HepG2 (cell line): Measurements from ENCODE around the gene FBXO10. TPM values are rescaled to one million over a fixed set of nuclear protein-coding genes. Genes with fewer than 3 reads are reported as not detected.

ENCODE experiments used
- ATF7-NPFF ChIP-seq: sonication (generic); formaldehyde crosslinking; IDR thresholded peaks from 2 replicates; pipeline ENCODE4 v1.8.1; 2023; ENCODE audit warnings: mild to moderate bottlenecking, low read depth, missing genetic modification reagents, moderate library complexity
- BCL6 ChIP-seq: IDR thresholded peaks from 2 replicates; pipeline ENCODE4 v1.6.1; 2016; ENCODE audit warnings: missing genetic modification reagents, missing compliant biosample characterization
- FOSL2 ChIP-seq: sonication (generic); formaldehyde crosslinking; IDR thresholded peaks from 2 replicates; pipeline ENCODE4 v1.4.0; 2020; ENCODE audit warnings: missing genetic modification reagents
- HOXD1 ChIP-seq: sonication (generic); formaldehyde crosslinking; IDR thresholded peaks from 2 replicates; pipeline ENCODE4 v1.5.0; 2020; ENCODE audit warnings: missing genetic modification reagents
- KLF16 ChIP-seq, 2 experiments: sonication (generic) in 1 of 2; formaldehyde crosslinking in 1 of 2; IDR thresholded peaks; 2 replicates each; pipeline versions ENCODE4 v1.6.1 to v1.8.0; 2016 to 2023; ENCODE audit warnings: missing genetic modification reagents in 2 of 2, missing compliant biosample characterization in 1 of 2
- MED1 ChIP-seq: sonication (generic); formaldehyde crosslinking; IDR thresholded peaks from 2 replicates; pipeline ENCODE4 v1.4.0; 2020; ENCODE audit warnings: missing genetic modification reagents
- MEIS2 ChIP-seq: sonication (generic); formaldehyde crosslinking; IDR thresholded peaks from 2 replicates; pipeline ENCODE4 v1.9.0; 2021; ENCODE audit warnings: mild to moderate bottlenecking, missing genetic modification reagents
- POGZ ChIP-seq: sonication (generic); formaldehyde crosslinking; IDR thresholded peaks from 2 replicates; pipeline ENCODE4 v1.4.0; 2020; ENCODE audit warnings: mild to moderate bottlenecking, missing genetic modification reagents
- SKI ChIP-seq: fragments of 450-650 bp; IDR thresholded peaks from one replicate; pipeline ENCODE4 v1.6.1; 2018; ENCODE audit warnings: mild to moderate bottlenecking; ENCODE audit not compliant: partially characterized antibody
- SMC3 ChIP-seq: IDR thresholded peaks from 2 replicates; pipeline ENCODE4 v1.6.1; 2011; ENCODE audit warnings: low read length, improper control_type of control experiment
- SPEN ChIP-seq: sonication (generic); formaldehyde crosslinking; IDR thresholded peaks from 2 replicates; pipeline ENCODE4 v1.5.1; 2020; ENCODE audit warnings: low read depth, mild to moderate bottlenecking, missing genetic modification reagents
- TBX3 ChIP-seq: fragments of 450-650 bp; IDR thresholded peaks from 2 replicates; pipeline ENCODE4 v1.6.1; 2017; ENCODE audit warnings: antibody characterized with exemption, mild to moderate bottlenecking, inconsistent platforms, borderline replicate concordance
- WIZ ChIP-seq: sonication (generic); formaldehyde crosslinking; IDR thresholded peaks from 2 replicates; pipeline ENCODE4 v1.5.1; 2020; ENCODE audit warnings: mild to moderate bottlenecking, missing genetic modification reagents
- ZC3H13 ChIP-seq: sonication (generic); formaldehyde crosslinking; IDR thresholded peaks from 2 replicates; pipeline ENCODE4 v1.8.1; 2023; ENCODE audit warnings: mild to moderate bottlenecking, missing genetic modification reagents, moderate library complexity
- ZC3H4 ChIP-seq: sonication (generic); formaldehyde crosslinking; IDR thresholded peaks from 2 replicates; pipeline ENCODE4 v1.4.0; 2020; ENCODE audit warnings: missing genetic modification reagents, borderline replicate concordance
- ZNF274 ChIP-seq: sonication (generic); formaldehyde crosslinking; IDR thresholded peaks from 2 replicates; pipeline ENCODE4 v1.5.1; 2020; ENCODE audit warnings: mild to moderate bottlenecking, missing genetic modification reagents
- ZNF331 ChIP-seq: sonication (generic); formaldehyde crosslinking; IDR thresholded peaks from 2 replicates; pipeline ENCODE4 v1.4.0; 2020; ENCODE audit warnings: missing genetic modification reagents
- ZNF337 ChIP-seq: sonication (generic); formaldehyde crosslinking; IDR thresholded peaks from 2 replicates; pipeline ENCODE4 v1.5.1; 2020; ENCODE audit warnings: missing genetic modification reagents, low read depth, mild to moderate bottlenecking, borderline replicate concordance
- ZNF556 ChIP-seq: sonication (generic); formaldehyde crosslinking; IDR thresholded peaks from 2 replicates; pipeline ENCODE4 v1.4.0; 2020; ENCODE audit warnings: mild to moderate bottlenecking, missing genetic modification reagents, borderline replicate concordance
- ZNF598 ChIP-seq: sonication (generic); formaldehyde crosslinking; IDR thresholded peaks from 2 replicates; pipeline ENCODE4 v1.5.1; 2020; ENCODE audit warnings: mild to moderate bottlenecking, missing genetic modification reagents, borderline replicate concordance
- polyA plus RNA-seq, 8 experiments: library from polyadenylated mRNA; depleted of rRNA in 3 of 8; stranded (reverse) in 7 of 8; unstranded in 1 of 8; fragments of >200 nt; fragmentation: Illumina TruSeq in 4 of 8; extraction: Trizol in 4 of 8; gene quantifications; 2 replicates each; pipeline versions ENCODE4 v1.2.1 to v1.2.3, GENCODE V29; 2011 to 2016; ENCODE audit warnings: low read depth in 4 of 8, missing spikeins in 1 of 8, mixed read lengths in 1 of 8; ENCODE audit not compliant: insufficient read depth in 1 of 8
- total RNA-seq, 5 experiments: library from RNA; depleted of rRNA; stranded (reverse); fragments of >200 nt; fragmentation: Illumina TruSeq; extraction: Trizol; gene quantifications; 2 replicates each; pipeline ENCODE4 v1.2.3, GENCODE V29; 2016; ENCODE audit warnings: low read depth in 1 of 5
- TF ChIP-seq, protein P1 (sequence below): sonication (generic); formaldehyde crosslinking; IDR thresholded peaks from 2 replicates; pipeline ENCODE4 v1.4.0; 2020; ENCODE audit warnings: mild to moderate bottlenecking, missing genetic modification reagents
- TF ChIP-seq, protein P2 (sequence below): conservative IDR thresholded peaks from 2 replicates; pipeline ENCODE4 v1.6.1; 2018; ENCODE audit warnings: missing genetic modification reagents
- TF ChIP-seq, protein P3 (sequence below): sonication (generic); formaldehyde crosslinking; IDR thresholded peaks from 2 replicates; pipeline ENCODE4 v1.8.0; 2022; ENCODE audit warnings: mild to moderate bottlenecking, missing genetic modification reagents
- TF ChIP-seq, protein P4 (sequence below): IDR thresholded peaks from 2 replicates; pipeline ENCODE4 v1.6.1; 2016; ENCODE audit warnings: low read depth

The FBXO10 gene
- total and polyA plus RNA-seq, 2 of the 13 experiments (the other 11 are each of a cell fraction or from before 2014, with no cell fraction given), result 3.1 to 5.1 TPM

DNA sequence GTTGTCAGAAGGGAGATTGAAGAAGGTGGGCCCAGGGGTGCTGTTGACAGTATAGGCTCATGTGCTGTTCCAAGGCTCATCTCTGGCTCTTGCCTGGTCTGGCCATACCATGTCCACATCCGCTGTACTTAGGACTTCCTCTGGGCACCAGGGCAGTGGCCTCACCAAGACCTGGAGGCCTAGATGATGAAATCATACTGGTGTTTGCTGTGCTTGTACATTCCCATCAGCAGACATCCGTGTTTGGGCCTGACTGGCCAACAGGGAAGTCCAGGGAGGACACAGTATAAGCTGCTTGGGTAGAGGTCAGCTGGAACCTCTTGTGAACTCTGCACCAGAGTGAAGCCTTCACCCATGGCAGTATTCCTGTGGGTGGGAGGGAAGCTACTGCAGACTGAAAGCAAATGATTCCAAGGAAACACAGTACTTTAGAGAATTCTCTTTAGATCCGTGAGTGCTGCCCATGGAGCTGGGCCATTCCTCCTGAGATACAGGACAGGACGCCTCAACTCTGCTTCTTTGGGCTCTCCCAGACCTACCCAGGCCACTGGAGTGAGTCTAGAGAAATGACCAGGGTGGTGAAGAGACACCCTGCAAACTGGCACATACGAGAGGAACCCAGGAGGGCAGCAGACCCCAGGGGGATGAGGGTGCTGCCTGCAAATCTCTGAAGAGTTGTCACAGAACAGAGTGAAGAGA is 67.9 kb downstream of the FBXO10 start (continued):
- TF ChIP-seq HOXD1 (peak; percentile 34; the same call in 1 of the 2 replicates), ZNF337 (peak; percentile 71; the same call in 1 of the 2 replicates), BCL6 (CRISPR knock-in tag) (peak; percentile 79), MED1 (CRISPR knock-in tag) (peak; percentile 98), FOSL2 (CRISPR knock-in tag) (peak; percentile 76), KLF16 (CRISPR knock-in tag; IDR thresholded peaks at IDR 0.05) (peak in 1 of 2 experiments; percentile 63; a peak in 2 of 4 replicates), ZC3H13 (CRISPR knock-in tag) (0 out of 2 replicates have a peak, but pooled peaks have one; percentile 59), MEIS2 (peak; percentile 83), ZC3H4 (CRISPR knock-in tag) (no peak), SPEN (CRISPR knock-in tag) (peak; percentile 94), POGZ (CRISPR knock-in tag) (peak; percentile 90), WIZ (CRISPR knock-in tag) (0 out of 2 replicates have a peak, but pooled peaks have one; percentile 49), SKI (peak; percentile 81), SMC3 (peak; percentile 46; the same call in 1 of the 2 replicates), TBX3 (no peak), ZNF556 (peak; percentile 94; the same call in 1 of the 2 replicates), ATF7-NPFF (CRISPR knock-in tag) (0 out of 2 replicates have a peak, but pooled peaks have one; percentile 67), ZNF331 (CRISPR knock-in tag) (peak; percentile 84), ZNF274 (CRISPR knock-in tag) (0 out of 2 replicates have a peak, but pooled peaks have one; percentile 20), ZNF598 (CRISPR knock-in tag) (peak; percentile 49; the same call in 1 of the 2 replicates)
- TF ChIP-seq, protein P1, sequence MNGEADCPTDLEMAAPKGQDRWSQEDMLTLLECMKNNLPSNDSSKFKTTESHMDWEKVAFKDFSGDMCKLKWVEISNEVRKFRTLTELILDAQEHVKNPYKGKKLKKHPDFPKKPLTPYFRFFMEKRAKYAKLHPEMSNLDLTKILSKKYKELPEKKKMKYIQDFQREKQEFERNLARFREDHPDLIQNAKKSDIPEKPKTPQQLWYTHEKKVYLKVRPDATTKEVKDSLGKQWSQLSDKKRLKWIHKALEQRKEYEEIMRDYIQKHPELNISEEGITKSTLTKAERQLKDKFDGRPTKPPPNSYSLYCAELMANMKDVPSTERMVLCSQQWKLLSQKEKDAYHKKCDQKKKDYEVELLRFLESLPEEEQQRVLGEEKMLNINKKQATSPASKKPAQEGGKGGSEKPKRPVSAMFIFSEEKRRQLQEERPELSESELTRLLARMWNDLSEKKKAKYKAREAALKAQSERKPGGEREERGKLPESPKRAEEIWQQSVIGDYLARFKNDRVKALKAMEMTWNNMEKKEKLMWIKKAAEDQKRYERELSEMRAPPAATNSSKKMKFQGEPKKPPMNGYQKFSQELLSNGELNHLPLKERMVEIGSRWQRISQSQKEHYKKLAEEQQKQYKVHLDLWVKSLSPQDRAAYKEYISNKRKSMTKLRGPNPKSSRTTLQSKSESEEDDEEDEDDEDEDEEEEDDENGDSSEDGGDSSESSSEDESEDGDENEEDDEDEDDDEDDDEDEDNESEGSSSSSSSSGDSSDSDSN, result peak; percentile 71; the same call in 1 of the 2 replicates
- TF ChIP-seq, protein P2, sequence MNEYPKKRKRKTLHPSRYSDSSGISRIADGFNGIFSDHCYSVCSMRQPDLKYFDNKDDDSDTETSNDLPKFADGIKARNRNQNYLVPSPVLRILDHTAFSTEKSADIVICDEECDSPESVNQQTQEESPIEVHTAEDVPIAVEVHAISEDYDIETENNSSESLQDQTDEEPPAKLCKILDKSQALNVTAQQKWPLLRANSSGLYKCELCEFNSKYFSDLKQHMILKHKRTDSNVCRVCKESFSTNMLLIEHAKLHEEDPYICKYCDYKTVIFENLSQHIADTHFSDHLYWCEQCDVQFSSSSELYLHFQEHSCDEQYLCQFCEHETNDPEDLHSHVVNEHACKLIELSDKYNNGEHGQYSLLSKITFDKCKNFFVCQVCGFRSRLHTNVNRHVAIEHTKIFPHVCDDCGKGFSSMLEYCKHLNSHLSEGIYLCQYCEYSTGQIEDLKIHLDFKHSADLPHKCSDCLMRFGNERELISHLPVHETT, result no peak
- TF ChIP-seq, protein P3, sequence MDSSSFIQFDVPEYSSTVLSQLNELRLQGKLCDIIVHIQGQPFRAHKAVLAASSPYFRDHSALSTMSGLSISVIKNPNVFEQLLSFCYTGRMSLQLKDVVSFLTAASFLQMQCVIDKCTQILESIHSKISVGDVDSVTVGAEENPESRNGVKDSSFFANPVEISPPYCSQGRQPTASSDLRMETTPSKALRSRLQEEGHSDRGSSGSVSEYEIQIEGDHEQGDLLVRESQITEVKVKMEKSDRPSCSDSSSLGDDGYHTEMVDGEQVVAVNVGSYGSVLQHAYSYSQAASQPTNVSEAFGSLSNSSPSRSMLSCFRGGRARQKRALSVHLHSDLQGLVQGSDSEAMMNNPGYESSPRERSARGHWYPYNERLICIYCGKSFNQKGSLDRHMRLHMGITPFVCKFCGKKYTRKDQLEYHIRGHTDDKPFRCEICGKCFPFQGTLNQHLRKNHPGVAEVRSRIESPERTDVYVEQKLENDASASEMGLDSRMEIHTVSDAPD (CRISPR knock-in tag), result peak; percentile 99
- TF ChIP-seq, protein P4, sequence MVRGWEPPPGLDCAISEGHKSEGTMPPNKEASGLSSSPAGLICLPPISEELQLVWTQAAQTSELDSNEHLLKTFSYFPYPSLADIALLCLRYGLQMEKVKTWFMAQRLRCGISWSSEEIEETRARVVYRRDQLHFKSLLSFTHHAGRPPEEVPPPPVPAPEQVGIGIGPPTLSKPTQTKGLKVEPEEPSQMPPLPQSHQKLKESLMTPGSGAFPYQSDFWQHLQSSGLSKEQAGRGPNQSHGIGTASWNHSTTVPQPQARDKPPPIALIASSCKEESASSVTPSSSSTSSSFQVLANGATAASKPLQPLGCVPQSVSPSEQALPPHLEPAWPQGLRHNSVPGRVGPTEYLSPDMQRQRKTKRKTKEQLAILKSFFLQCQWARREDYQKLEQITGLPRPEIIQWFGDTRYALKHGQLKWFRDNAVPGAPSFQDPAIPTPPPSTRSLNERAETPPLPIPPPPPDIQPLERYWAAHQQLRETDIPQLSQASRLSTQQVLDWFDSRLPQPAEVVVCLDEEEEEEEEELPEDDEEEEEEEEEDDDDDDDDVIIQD (CRISPR knock-in tag), result peak; percentile 79; the same call in 1 of the 2 replicates
